ENCODE results near the gene CDH13. TPM values are rescaled to one million over a fixed set of nuclear protein-coding genes. Genes with fewer than 3 reads are reported as not detected.

The CDH13 gene
- total RNA-seq, 1 donor from 2014 or later = 46.4 TPM

DNA sequence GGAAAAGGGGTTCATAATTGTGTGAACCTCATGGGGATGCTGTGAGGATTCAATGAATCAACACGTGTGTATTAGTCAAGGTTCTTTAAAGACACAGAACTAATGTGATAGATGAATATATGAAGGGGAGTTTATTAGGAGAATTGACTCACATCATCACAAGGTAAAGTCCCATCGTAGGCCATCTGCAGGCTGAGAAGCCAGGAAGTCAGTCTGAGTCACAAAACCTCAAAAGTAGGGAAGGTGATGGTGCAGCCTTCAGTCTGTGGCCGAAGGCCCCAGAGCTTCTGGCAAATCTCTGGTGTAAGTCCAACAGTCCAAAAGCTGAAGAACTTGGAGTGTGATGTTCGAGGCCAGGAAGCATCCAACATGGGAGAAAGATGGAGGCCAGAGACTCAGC, 413.4 kb downstream of the CDH13 start:
- Mint-ChIP-seq H3K4me3 (no peak overlapping the region), H3K27ac (no peak overlapping the region), H3K27me3 (peaks cover 16% of the 10 kb centered on the region), H3K36me3 (peaks cover 3% of the 10 kb centered on the region), H3K4me1 (ENCODE audit: unreplicated experiment) (no peaks in the 10 kb centered on the region), H3K9me3 (peaks cover 4% of the 10 kb centered on the region)
- DNase-seq (ENCODE audit: extremely low spot score, unreplicated experiment) = no peak
- TF ChIP-seq, protein P1, sequence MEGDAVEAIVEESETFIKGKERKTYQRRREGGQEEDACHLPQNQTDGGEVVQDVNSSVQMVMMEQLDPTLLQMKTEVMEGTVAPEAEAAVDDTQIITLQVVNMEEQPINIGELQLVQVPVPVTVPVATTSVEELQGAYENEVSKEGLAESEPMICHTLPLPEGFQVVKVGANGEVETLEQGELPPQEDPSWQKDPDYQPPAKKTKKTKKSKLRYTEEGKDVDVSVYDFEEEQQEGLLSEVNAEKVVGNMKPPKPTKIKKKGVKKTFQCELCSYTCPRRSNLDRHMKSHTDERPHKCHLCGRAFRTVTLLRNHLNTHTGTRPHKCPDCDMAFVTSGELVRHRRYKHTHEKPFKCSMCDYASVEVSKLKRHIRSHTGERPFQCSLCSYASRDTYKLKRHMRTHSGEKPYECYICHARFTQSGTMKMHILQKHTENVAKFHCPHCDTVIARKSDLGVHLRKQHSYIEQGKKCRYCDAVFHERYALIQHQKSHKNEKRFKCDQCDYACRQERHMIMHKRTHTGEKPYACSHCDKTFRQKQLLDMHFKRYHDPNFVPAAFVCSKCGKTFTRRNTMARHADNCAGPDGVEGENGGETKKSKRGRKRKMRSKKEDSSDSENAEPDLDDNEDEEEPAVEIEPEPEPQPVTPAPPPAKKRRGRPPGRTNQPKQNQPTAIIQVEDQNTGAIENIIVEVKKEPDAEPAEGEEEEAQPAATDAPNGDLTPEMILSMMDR (conservative IDR thresholded peaks at IDR 0.05) = no peak

DNA sequence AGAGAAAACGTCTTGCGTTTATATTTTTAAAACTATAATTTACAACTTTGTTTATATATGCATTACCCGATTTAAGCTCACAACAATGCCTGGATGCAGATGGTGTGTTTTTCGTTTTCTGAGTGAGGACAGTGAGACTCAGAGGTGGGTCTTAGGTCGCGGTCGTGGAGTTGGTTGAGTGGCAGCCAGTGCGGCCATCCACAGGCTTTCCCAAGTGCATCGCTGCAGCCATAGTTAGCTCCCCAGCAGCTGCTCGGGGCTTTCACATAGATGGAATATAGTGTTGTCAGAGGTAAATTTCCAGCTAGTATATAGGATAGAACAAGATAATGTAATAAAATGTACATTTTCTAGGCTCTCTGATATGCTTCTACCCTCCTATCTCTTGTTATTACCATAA, 417.8 kb downstream of the CDH13 start:
- H3K27ac Mint-ChIP-seq = no peak overlapping the region
- no peak overlapping the region for H3K4me3 Mint-ChIP-seq
- H3K27me3 Mint-ChIP-seq = peaks cover 13% of the 10 kb centered on the region
- DNase-seq (ENCODE audit: extremely low spot score, unreplicated experiment) = no peak
- H3K36me3 Mint-ChIP-seq = peaks cover 3% of the 10 kb centered on the region
- H3K4me1 Mint-ChIP-seq (ENCODE audit: unreplicated experiment) = peaks cover 11% of the 10 kb centered on the region
- H3K9me3 Mint-ChIP-seq = peaks cover 4% of the 10 kb centered on the region
- TF ChIP-seq, protein P1 (conservative IDR thresholded peaks at IDR 0.05) = no peak

DNA sequence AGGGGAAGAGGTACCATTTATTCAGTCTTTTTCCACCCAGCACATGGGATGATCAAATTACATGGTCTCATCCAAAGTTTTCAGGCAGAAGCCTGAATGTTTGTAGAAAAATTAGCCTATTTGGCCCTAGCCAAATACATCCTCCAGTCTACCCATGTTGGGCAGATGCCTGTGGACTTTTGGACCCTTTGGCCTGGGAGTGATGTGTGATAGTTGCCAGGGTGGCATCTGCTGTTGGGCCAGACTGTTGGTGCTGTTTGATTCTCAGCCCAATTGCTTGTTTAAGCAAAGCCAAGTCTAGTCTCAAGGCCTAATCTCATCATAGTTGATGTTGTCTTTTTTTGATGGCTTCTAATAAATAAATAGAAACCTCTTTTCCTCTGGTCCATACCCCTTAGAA, 419.0 kb downstream of the CDH13 start:
- H3K36me3 Mint-ChIP-seq = peaks cover 3% of the 10 kb centered on the region
- peaks cover 11% of the 10 kb centered on the region for H3K4me1 Mint-ChIP-seq (ENCODE audit: unreplicated experiment)
- peaks cover 13% of the 10 kb centered on the region for H3K9me3 Mint-ChIP-seq
- H3K27me3 Mint-ChIP-seq = peaks cover 7% of the 10 kb centered on the region
- TF ChIP-seq, protein P1 (conservative IDR thresholded peaks at IDR 0.05) = no peak
- H3K4me3 Mint-ChIP-seq = no peak overlapping the region
- no peak for DNase-seq (ENCODE audit: extremely low spot score, unreplicated experiment)
- no peak overlapping the region for H3K27ac Mint-ChIP-seq

DNA sequence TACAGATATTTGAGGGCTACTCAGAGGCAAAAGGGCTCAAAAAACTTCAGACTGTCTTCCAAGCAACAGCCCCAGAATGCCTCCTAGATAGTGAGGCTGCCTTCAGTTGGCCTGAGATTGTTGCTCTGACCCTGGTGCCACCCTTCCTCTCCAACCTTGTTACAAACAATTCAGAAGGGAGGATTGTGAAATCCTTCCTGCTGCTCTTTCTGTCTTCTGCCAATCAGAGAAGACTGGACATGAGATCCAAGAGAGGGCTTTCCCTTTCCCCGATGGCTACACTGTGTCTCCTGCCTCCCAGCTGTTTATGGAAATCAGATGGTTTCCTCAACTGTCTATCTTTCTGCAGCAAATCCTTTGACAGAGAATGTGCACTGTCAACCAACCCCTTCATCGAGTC, 419.9 kb downstream of the CDH13 start:
- TF ChIP-seq, protein P1 (conservative IDR thresholded peaks at IDR 0.05) = no peak
- H3K4me1 Mint-ChIP-seq (ENCODE audit: unreplicated experiment) = peaks cover 11% of the 10 kb centered on the region
- H3K27me3 Mint-ChIP-seq = peaks cover 7% of the 10 kb centered on the region
- peaks cover 3% of the 10 kb centered on the region for H3K36me3 Mint-ChIP-seq
- H3K4me3 Mint-ChIP-seq = no peak overlapping the region
- DNase-seq (ENCODE audit: extremely low spot score, unreplicated experiment) = no peak
- peaks cover 17% of the 10 kb centered on the region for H3K9me3 Mint-ChIP-seq
- H3K27ac Mint-ChIP-seq = no peak overlapping the region

DNA sequence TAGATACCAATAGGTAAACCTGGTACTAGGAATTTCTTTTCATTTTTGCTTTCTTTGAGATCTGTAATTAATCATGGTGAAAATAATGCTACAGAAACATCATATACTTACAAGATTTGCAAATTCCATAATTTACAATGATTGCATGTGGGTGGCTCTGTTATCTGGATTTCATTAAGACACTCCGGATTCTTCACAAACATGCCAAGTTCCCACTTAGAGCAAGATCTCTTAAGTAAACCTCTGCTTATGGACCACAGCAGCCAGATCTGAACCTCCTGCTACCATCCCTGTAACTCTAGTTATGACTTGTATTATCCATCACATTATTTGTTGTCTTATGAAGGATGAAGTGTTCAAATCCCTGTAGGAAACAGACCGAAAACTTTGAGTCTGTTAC, 424.7 kb downstream of the CDH13 start:
- Mint-ChIP-seq H3K27ac (no peak overlapping the region), H3K36me3 (no peaks in the 10 kb centered on the region), H3K27me3 (peaks cover 6% of the 10 kb centered on the region), H3K4me3 (no peak overlapping the region), H3K9me3 (peaks cover 13% of the 10 kb centered on the region), H3K4me1 (ENCODE audit: unreplicated experiment) (peaks cover 11% of the 10 kb centered on the region)
- no peak for DNase-seq (ENCODE audit: extremely low spot score, unreplicated experiment)
- TF ChIP-seq, protein P1 (conservative IDR thresholded peaks at IDR 0.05) = no peak

DNA sequence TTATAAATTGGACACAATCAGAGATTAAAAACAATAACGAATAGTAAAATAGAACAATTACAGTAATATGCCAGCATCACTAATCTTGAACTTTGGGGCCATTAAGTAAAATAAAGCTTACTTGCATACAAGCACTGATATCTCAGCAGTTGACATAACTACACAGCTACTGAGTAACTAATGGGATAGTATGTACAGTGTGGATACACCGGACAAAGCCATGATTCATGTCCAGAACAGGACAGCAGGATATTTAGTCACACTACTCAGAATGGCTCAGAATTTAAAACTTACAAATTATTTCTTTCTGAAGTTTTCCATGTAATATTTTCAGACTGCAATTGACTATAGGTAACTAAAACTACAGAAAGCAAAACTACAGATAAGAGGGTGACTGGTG, 427.5 kb downstream of the CDH13 start:
- DNase-seq (ENCODE audit: extremely low spot score, unreplicated experiment) = no peak
- TF ChIP-seq, protein P1 (conservative IDR thresholded peaks at IDR 0.05) = no peak
- Mint-ChIP-seq H3K27ac (no peak overlapping the region), H3K9me3 (peaks cover 13% of the 10 kb centered on the region), H3K4me1 (ENCODE audit: unreplicated experiment) (peaks cover 6% of the 10 kb centered on the region), H3K4me3 (no peak overlapping the region), H3K27me3 (peaks cover 3% of the 10 kb centered on the region), H3K36me3 (no peaks in the 10 kb centered on the region)
